Activated CD8-positive, alpha-beta memory T cell treated with anti-CD3 and anti-CD28 coated beads, Interleukin-2, amount 50 U/mL, for 48 hours (primary cell): ENCODE data around the gene BCAN.

Experiments
- DNase-seq: peaks from one replicate; pipeline ENCODE4 v3.0.0-alpha.2; 2020

The BCAN gene

GRCh38 chr1:156644146-156644545 lies 2.2 kb downstream of the BCAN start:
- no peak for DNase-seq

DNA sequence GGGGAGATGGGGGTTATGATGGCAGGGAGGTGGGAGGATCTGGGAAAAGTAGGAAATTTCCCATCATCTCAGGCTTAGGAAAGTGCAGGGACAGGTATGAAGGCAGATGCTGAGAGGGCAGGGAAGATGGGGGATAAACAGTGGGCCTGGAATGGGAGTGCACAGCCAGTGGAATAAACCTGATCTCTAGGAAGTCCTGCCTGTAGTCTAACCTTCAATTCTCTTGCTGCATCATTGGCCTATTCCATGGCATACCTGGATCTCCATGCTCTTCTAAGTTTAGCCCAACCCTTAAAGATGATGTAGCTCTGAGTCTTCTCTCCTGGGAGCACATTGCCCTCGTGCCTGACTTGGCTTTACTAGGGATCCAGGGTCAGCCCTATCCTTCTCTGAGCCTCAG lies 2.7 kb downstream of the BCAN start:
- DNase-seq, result no peak

DNA sequence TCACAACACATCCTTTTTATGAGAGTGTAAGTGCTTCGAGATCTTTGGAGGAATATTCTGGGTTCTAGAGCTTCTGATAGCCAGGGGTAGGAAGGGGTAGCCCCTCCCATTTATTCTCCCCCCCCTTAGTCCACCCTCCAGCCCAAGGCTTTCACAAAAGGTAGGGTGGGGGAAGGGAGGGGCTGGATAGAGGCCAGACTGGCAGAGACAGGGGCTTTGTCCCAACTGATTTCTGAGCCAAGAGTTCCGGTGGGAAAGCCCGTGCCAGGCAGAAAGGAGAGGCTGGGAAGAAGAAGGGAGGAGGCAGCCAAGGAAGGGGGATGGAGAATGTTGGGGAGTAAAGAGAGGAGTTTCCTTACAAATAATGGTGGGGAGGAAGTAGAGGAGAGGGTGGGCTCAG lies 3.1 kb downstream of the BCAN start:
- no peak for DNase-seq

DNA sequence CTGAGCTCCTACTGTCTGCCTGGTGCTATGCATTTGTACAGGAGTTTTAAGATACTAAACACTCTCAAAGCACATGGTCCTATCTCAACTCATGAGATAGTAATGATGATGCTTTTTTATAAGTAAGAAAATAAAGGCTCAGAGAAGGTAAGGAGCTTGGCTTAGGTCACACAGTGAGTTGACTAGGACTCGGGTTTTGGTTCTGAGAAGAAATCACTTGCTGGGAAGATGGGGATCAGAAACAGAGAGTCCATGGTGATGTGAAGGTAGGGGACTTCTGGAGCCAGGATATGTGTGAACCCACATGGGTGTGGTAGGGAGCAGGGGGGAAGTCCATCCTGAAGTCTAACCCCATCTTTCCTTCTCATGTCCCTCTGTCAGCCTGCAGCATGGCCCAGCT lies 3.7 kb downstream of the BCAN start:
- DNase-seq, result no peak

DNA sequence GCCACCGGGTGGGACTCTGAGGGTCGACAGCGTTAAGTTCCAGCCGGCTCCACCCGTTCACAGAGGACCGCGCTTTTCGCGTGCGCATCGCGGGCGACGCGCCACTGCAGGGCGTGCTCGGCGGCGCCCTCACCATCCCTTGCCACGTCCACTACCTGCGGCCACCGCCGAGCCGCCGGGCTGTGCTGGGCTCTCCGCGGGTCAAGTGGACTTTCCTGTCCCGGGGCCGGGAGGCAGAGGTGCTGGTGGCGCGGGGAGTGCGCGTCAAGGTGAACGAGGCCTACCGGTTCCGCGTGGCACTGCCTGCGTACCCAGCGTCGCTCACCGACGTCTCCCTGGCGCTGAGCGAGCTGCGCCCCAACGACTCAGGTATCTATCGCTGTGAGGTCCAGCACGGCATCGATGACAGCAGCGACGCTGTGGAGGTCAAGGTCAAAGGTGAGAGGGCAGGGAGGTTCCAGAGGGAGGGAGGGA lies 4.9 kb downstream of the BCAN start:
- DNase-seq, result no peak

DNA sequence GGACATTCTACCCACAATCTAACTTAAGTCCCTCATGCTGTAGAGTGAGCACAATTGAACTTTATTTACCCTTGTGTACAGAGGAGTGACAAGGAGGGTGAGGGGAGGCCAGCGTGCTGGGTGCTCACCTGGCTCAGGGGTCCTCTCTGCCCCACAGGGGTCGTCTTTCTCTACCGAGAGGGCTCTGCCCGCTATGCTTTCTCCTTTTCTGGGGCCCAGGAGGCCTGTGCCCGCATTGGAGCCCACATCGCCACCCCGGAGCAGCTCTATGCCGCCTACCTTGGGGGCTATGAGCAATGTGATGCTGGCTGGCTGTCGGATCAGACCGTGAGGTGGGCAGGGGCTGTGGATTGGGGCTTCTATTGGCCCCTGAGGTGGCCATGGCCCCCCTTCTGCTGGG lies 5.4 kb downstream of the BCAN start:
- no peak for DNase-seq

GRCh38 chr1:156648496-156648895 lies 6.6 kb downstream of the BCAN start:
- DNase-seq, result no peak

- DNase-seq, result no peak
These were observed 7.0 kb downstream of the BCAN start for GRCh38 chr1:156648951-156649350.

DNA sequence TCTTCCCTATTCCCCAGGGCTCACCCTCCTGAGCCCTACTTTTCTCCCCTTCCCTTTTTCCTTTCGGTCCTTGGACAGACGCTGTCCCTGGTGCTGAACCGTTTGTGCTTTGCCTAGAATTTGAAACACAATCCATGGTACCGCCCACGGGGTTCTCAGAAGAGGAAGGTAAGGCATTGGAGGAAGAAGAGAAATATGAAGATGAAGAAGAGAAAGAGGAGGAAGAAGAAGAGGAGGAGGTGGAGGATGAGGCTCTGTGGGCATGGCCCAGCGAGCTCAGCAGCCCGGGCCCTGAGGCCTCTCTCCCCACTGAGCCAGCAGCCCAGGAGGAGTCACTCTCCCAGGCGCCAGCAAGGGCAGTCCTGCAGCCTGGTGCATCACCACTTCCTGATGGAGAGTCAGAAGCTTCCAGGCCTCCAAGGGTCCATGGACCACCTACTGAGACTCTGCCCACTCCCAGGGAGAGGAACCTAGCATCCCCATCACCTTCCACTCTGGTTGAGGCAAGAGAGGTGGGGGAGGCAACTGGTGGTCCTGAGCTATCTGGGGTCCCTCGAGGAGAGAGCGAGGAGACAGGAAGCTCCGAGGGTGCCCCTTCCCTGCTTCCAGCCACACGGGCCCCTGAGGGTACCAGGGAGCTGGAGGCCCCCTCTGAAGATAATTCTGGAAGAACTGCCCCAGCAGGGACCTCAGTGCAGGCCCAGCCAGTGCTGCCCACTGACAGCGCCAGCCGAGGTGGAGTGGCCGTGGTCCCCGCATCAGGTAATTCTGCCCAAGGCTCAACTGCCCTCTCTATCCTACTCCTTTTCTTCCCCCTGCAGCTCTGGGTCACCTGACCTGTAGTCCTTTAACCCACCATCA lies 10.4 kb downstream of the BCAN start:
- DNase-seq, result no peak

DNA sequence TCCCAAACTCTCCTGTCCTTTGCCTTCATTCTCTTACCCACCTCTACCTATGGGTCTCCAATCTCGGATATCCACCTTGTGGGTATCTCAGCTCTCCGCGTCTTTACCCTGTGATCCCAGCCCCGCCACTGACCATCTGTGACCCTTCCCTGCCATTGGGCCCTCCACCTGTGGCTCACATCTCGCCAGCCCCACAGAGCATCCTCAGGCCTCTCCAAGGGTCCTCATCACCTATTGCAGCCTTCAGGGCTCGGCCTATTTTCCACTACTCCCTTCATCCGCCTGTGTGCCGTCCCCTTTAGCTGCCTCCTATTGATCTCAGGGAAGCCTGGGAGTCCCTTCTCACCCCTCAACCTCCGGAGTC lies 11.1 kb downstream of the BCAN start:
- no peak for DNase-seq

GRCh38 chr1:156654700-156655099 lies 12.8 kb downstream of the BCAN start:
- DNase-seq, result no peak

GRCh38 chr1:156655151-156655903 lies 13.4 kb downstream of the BCAN start:
- DNase-seq, result no peak

DNA sequence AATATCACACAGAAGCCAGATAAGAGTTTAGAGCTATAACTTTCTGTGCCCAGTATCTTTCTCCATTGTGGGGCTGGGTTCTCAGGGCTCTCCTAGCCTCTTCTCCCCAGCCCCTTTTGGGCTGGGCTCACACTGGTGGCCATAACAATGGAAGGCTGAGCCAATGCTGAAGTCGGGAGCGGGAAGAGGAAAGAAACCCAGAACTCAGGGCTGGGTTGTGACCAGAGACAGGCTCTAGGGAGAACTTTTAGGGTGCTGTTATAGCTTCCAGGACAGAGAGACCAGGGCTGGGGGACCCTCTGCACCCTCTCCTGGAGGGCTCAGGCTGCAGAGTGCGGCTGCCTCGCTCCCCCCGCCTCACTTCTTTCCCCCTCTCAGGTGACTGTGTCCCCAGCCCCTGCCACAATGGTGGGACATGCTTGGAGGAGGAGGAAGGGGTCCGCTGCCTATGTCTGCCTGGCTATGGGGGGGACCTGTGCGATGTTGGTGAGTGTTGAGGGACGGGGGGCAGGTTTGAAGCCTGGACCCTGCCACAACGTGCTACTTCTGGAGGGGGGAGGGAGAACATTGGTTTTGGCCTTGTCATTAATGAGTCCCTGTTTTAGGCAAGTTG lies 14.1 kb downstream of the BCAN start:
- no peak for DNase-seq

GRCh38 chr1:156656806-156657740 lies 15.2 kb downstream of the BCAN start:
- DNase-seq, result peak; percentile 92

GRCh38 chr1:156657741-156658319 lies 15.9 kb downstream of the BCAN start:
- DNase-seq, result no peak

GRCh38 chr1:156658496-156658895 lies 16.6 kb downstream of the BCAN start:
- DNase-seq, result no peak

DNA sequence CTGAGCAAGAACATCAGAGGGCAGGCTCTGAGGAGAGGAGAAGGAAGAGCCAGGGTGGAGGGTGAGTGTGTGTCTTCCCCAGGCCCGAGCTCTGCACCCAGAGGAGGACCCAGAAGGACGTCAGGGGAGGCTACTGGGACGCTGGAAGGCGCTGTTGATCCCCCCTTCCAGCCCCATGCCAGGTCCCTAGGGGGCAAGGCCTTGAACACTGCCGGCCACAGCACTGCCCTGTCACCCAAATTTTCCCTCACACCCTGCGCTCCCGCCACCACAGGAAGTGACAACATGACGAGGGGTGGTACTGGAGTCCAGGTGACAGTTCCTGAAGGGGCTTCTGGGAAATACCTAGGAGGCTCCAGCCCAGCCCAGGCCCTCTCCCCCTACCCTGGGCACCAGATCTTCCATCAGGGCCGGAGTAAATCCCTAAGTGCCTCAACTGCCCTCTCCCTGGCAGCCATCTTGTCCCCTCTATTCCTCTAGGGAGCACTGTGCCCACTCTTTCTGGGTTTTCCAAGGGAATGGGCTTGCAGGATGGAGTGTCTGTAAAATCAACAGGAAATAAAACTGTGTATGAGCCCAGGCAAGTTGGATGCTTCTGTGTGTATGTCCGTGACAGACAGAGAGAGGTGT lies 17.1 kb downstream of the BCAN start:
- DNase-seq, result no peak

DNA sequence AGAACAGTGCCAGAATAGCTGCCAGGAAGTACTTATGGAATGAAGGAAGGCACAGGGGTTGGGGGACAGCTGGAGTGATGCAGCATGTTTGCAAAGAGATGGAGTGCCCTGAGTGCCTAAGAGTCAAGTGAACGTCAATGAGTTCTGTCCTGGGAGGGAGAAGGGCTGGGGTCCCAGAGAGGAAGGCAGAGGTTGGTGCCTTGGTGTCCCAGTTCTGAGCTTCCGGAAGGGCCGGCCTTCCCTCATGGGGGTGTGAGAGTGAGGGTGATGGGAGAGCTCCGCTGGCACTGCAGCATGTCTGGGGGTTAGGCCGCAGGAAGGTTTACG lies 17.7 kb downstream of the BCAN start:
- no peak for DNase-seq

GRCh38 chr1:156659988-156660751 lies 18.3 kb downstream of the BCAN start:
- DNase-seq, result peak; percentile 99

DNA sequence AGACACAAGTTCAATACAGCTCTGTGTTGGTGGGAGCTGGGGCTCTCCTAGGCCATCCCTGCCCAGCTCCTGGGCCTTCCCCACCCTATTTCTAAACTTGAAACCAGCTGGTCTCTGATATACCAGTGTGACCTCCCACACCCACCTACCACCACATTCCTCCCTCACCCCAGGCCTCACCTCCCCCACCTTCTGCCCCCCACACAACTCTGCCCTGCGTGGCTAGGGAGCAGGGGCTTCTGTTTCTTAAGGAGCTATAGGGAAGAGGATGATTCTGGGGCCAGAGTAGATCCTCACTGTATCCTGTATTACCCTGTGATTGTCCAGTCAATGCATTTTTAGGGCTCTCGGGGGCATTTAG lies 18.8 kb downstream of the BCAN start:
- DNase-seq, result no peak
